GM12872 (cell line): ENCODE measurements around the gene CD3D.

Source experiments
- TF ChIP-seq, protein P1 (sequence below): IDR thresholded peaks from 3 replicates; pipeline ENCODE4 v1.5.1; 2011; ENCODE audit warnings: low read depth, mild to moderate bottlenecking, low read length, moderate library complexity; ENCODE audit not compliant: insufficient read depth

CD3D gene

DNA sequence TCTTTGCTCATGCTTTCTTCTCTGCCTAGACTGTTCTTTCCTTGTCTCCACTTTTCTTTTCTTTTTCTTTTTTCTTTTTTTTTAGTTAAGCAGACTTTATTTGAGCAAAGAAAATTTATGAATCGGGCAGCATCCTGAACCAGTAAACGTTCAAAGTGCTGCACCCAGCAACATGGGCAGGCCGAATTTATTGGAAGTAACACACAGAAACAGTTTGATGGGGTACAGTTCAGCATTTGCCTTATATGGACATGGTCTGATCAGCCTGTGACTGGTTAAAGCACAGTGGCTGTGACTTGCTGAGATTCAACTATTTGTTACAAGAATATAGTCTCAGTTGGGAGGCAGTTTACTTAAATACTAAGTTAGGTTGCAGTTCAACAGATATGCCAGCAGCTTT is 22.0 kb downstream of the CD3D start:
- TF ChIP-seq, protein P1, sequence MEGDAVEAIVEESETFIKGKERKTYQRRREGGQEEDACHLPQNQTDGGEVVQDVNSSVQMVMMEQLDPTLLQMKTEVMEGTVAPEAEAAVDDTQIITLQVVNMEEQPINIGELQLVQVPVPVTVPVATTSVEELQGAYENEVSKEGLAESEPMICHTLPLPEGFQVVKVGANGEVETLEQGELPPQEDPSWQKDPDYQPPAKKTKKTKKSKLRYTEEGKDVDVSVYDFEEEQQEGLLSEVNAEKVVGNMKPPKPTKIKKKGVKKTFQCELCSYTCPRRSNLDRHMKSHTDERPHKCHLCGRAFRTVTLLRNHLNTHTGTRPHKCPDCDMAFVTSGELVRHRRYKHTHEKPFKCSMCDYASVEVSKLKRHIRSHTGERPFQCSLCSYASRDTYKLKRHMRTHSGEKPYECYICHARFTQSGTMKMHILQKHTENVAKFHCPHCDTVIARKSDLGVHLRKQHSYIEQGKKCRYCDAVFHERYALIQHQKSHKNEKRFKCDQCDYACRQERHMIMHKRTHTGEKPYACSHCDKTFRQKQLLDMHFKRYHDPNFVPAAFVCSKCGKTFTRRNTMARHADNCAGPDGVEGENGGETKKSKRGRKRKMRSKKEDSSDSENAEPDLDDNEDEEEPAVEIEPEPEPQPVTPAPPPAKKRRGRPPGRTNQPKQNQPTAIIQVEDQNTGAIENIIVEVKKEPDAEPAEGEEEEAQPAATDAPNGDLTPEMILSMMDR = no peak

DNA sequence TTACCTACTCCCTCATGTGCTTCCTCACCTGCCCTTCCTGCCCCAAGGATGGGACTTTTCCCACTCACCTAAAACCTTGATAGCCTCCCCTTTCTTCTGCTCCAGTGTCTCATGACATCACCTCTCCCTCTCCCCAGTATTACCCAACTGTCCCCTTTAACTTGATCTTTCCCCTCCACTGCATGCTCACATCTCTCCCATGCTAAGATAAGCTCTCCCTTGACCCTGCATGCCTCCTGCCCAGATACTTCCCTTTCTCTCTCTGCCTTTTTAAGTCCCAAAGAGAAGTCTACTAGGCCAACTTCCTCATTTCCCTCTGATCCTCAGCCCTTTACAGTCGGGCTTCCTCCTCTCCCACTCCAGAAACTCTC is 23.2 kb downstream of the CD3D start:
- TF ChIP-seq, protein P1 = no peak

DNA sequence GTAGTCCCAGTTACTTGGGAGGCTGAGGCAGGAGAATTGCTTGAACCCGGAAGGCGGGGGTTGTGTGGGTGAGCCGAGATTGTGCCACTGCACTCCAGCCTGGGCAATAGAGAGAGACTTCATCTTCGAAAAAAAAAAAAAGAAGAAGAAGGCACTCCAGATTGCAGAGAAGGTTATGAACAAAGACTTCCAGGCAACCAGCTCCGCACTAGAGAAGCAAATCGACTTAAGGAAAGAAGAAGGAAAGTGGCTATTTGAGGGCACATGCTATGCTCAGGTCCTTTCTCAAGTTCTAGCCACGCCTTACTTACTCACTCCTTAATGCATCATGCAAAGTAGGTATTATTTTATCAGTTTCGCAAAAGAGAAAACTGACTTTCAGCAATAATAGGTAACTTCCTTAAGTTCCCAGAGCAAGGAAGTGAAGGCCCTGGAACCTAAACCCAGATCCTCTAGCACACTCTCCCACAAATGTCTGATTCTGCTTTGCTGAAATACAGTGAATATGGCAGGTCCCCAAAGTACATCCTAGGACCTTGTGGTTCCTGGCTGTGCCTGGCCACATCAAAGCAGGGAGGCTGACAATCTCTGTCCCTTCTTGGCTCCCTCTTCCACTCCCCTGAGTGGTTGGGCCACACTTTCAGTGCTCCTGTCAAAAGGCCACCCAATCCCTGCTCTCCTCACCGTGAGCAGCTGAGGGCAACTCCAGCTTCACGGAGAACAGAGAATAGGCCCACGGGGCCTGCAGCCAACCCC is 23.7 kb downstream of the CD3D start:
- TF ChIP-seq, protein P1 = no peak

DNA sequence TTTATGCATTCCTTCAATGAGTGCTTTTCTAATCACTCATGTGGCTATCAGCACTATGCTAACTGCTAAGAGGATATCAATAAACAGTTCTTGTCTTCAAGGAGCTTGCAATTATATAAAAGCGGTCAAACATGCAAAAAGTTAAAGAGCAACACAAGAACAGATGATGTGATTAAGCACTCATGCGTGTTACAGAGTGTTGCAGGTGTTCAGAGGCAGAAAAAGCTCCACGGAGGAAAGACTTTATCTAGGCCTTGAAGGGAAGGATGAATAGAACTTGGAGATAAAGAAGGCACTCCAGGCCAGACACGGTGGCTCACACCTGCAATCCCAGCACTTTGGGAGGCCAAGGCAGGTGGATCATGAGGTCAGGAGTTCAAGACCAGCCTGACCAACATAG is 24.4 kb downstream of the CD3D start:
- TF ChIP-seq, protein P1 = no peak

DNA sequence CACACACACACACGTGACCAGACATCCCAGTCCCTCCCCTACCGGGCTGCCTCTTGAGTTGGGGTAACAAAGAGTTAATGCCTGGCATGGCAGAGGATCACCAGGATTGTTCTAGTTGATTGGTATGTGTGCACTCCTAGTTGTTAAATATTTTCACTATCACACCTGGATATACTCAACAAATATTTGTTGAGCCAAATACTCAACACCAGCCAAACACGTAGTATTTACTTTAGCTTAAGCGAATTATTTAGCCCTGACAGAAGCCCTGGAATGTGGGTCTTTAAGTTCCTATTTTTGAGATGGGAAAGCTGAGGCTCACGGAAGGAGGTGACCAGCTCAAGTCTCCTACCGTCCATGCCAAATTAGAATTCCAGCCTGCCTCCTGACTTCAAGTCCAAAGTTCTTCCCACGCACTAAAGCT is 27.5 kb downstream of the CD3D start:
- TF ChIP-seq, protein P1 = no peak

DNA sequence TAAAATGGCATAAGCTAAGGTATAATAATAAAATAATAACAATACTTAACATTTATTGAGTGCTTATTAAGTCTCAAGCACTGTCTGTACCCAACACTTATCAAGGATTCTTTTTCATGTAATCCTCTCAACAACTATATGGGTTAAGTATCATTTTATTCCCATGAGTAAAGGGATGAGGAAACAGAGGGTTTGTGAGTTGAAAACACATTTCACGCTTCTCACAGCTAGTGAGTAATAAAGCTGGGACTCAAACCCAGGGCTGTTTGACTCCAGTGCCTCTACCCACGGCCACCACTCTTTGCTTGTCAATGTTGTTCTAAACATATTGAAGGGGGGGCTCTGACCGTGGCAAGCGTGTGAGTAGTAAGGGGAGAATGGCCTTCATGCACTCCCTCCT is 29.3 kb downstream of the CD3D start:
- TF ChIP-seq, protein P1 = no peak

DNA sequence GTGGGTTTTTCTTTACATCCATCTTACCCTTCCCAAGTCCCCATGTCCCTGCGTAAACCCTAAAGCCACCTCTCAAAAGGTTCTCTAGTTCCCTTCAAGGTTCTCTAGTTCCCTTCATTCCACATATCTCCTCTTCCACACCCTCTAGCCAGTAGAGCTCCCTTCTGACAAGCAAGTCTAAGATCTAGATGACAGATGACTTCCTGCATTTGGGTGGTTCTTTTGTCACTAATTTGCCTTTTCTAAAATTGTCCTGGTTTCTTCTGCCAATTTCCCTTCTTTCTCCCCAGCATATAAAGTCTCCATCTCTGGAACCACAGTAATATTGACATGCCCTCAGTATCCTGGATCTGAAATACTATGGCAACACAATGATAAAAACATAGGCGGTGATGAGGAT is 30.2 kb downstream of the CD3D start:
- TF ChIP-seq, protein P1 = no peak
